Cardiac muscle cell (in vitro differentiated cells and primary cell): ENCODE measurements around the gene KIF18B. TPM values are rescaled to one million over a fixed set of nuclear protein-coding genes. Genes with fewer than 3 reads are reported as not detected.

ENCODE experiments used
- DNase-seq, 2 donors: peaks; one replicate each; pipeline versions ENCODE4 v3.0.0 to v3.0.0-alpha.2; 2010 to 2017; ENCODE audit warnings: low read depth in 1 of 2, low spot score in 1 of 2
- H3K27ac ChIP-seq: fragments of 200-600 bp; sonication (generic); 2 replicates; pipeline ENCODE4 v1.5.1; 2016
- H3K27me3 ChIP-seq: fragments of 200-600 bp; sonication (generic); 2 replicates; pipeline ENCODE4 v1.6.0; 2016; ENCODE audit warnings: control low read depth
- H3K36me3 ChIP-seq: fragments of 200-600 bp; sonication (generic); 2 replicates; pipeline ENCODE4 v1.5.1; 2016; ENCODE audit warnings: control low read depth
- H3K4me1 ChIP-seq: fragments of 200-600 bp; sonication (generic); 2 replicates; pipeline ENCODE4 v1.8.1; 2017; ENCODE audit warnings: low read depth, mild to moderate bottlenecking, mixed run types
- H3K4me3 ChIP-seq: fragments of 200-600 bp; sonication (generic); 2 replicates; pipeline ENCODE4 v1.5.1; 2016; ENCODE audit warnings: mild to moderate bottlenecking
- H3K9me3 ChIP-seq: fragments of 200-600 bp; sonication (generic); 2 replicates; pipeline ENCODE4 v1.5.1; 2017; ENCODE audit warnings: low read depth, mild to moderate bottlenecking, control low read depth
- polyA plus RNA-seq: library from polyadenylated mRNA; unstranded; fragments of >200 nt; fragmentation: Nextera tagmentation; extraction: Ambion mirVana; gene quantifications from 2 replicates; pipeline ENCODE4 v1.2.1, GENCODE V29; 2016
- total RNA-seq: library from RNA; depleted of rRNA; stranded (reverse); fragments of >200 nt; gene quantifications from 2 replicates; pipeline ENCODE4 v1.2.3, GENCODE V29; 2016
- TF ChIP-seq, protein P1 (sequence below): IDR thresholded peaks from 2 replicates; pipeline ENCODE4 v1.5.1; 2012; ENCODE audit warnings: low read depth, mild to moderate bottlenecking, low read length

The KIF18B gene
- total and polyA plus RNA-seq, 2 experiments from 2014 or later = 4.1 to 21.1 TPM

DNA sequence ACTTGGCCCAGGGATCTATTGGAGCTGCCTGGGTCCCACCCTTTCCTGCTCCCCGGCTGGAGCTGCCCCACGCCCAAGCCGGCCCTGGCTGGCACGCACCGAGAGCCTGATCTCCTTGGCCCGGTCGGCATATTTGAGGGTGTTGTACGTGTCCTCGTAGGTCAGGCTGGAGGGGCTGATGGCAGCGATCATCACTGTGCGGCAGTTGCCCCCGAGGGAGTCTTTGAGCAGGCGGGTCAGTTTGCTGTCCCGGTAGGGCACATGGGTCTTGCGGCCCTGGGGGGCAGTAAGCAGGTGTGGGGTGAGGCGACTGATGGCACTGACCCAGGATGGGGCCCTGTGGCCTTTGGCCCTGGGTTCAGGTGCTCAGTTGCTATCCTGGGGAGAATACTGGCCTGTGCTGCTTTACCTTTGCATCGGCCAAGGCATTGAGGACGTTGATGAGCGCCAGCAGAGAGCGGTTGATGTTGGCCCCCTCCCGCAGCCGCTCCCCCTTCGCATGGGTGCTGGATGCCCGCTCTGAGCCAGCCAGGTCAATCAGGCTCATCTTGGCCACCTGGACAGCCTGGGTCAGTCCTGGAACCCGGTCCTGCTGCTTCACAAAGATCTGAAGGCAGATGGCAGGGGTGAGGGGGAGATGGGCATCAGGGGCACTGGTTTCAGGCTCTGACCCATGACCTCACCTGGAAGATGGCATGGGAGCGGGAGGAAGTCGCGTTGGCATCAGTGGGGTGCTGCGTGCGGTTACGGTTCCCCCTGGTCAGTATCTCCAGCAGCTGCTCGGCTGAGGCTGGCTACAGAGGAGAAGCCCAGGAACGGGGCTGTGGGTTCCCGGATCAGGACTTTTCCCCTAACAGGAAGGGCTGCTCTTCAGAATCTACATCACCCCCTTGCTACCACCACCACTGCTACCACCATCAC is 13.5 kb downstream of the KIF18B start:
- TF ChIP-seq, protein P1, sequence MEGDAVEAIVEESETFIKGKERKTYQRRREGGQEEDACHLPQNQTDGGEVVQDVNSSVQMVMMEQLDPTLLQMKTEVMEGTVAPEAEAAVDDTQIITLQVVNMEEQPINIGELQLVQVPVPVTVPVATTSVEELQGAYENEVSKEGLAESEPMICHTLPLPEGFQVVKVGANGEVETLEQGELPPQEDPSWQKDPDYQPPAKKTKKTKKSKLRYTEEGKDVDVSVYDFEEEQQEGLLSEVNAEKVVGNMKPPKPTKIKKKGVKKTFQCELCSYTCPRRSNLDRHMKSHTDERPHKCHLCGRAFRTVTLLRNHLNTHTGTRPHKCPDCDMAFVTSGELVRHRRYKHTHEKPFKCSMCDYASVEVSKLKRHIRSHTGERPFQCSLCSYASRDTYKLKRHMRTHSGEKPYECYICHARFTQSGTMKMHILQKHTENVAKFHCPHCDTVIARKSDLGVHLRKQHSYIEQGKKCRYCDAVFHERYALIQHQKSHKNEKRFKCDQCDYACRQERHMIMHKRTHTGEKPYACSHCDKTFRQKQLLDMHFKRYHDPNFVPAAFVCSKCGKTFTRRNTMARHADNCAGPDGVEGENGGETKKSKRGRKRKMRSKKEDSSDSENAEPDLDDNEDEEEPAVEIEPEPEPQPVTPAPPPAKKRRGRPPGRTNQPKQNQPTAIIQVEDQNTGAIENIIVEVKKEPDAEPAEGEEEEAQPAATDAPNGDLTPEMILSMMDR = no peak
- no peak overlapping the region for H3K4me3 ChIP-seq
- no peaks in the 10 kb centered on the region for H3K4me1 ChIP-seq
- no peaks in the 10 kb centered on the region for H3K27me3 ChIP-seq
- no peak for DNase-seq
- no peak overlapping the region for H3K27ac ChIP-seq
- H3K9me3 ChIP-seq = no peaks in the 10 kb centered on the region
- no peaks in the 10 kb centered on the region for H3K36me3 ChIP-seq

DNA sequence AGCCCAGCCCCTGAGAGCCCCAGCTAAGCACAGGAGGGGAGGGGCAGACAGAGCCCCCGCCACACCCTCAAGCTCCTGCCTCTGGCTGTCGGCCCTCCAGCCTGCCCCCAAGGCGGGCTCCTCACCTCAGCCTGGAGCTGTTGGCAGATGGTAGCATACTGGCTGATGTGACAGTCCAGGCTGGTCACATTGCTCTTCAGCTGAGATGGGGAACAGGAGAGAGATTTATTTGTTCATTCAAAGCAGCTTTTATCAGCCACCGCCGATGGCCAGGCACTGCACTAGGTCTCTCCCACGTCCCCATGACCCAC is 14.8 kb downstream of the KIF18B start:
- Histone ChIP-seq H3K27ac (no peak overlapping the region), H3K4me3 (no peak overlapping the region), H3K27me3 (no peaks in the 10 kb centered on the region), H3K4me1 (no peaks in the 10 kb centered on the region), H3K36me3 (no peaks in the 10 kb centered on the region), H3K9me3 (no peaks in the 10 kb centered on the region)
- TF ChIP-seq, protein P1 = no peak
- no peak for DNase-seq

DNA sequence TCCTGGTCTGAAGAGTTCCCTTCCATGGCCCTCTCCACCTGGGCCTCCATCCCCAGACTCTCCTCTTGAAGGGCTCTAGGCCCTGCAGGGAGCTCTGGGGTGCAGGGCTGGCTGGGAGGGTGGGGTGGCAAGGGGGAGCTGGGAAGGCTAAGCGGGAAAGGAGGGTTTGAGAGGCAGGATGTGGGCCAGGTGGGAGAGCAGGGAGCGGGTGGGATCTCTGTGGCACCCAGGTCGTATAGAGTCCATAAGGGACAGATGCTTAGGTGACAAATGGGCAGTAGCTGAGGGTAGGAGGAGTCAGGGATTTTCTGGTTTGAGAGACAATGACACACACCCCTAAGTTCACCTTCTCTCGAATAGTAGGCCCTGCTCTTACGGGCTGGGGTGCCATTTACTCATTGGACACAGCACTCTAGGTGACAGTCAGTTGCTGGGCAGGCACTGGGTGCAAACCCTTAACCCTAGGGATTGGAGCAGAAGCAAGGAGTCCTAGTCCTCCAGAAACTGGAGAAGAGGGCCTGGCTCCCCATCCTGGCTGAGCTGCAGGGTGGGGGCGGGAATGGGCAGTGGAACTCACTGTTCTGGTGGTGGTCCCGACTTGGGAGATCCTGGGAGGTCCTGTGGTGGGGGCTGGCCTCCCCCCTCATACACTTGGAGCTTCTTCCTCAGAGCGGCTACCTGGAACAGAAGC is 15.3 kb downstream of the KIF18B start:
- H3K27me3 ChIP-seq = no peaks in the 10 kb centered on the region
- DNase-seq = no peak
- peaks cover under 1% of the 10 kb centered on the region for H3K36me3 ChIP-seq
- no peak overlapping the region for H3K27ac ChIP-seq
- H3K4me1 ChIP-seq = no peaks in the 10 kb centered on the region
- H3K4me3 ChIP-seq = no peak overlapping the region
- H3K9me3 ChIP-seq = no peaks in the 10 kb centered on the region
- TF ChIP-seq, protein P1 = no peak

DNA sequence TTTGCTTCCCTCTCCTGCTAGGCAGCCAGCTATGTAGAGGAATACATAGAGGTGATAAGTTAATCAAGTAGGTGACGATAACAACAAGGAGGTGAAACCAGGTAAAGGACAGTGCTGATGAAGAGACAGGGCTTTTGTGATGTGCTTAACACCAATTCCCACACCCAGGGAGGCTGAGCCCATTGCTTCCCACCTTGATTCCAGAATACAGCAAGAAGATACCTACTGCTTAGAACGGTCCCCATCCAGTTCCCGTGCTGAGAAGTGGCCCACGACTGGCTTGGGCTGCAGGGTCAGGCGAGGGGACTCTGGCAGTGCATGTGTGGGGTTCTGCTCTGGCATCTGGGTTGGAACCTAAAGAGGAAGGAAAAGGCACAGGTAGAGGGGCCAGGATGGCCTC is 16.2 kb downstream of the KIF18B start:
- Histone ChIP-seq H3K27ac (no peak overlapping the region), H3K9me3 (no peaks in the 10 kb centered on the region), H3K4me1 (no peaks in the 10 kb centered on the region), H3K4me3 (no peak overlapping the region), H3K36me3 (peaks cover 4% of the 10 kb centered on the region), H3K27me3 (no peaks in the 10 kb centered on the region)
- DNase-seq = no peak
- TF ChIP-seq, protein P1 = no peak

DNA sequence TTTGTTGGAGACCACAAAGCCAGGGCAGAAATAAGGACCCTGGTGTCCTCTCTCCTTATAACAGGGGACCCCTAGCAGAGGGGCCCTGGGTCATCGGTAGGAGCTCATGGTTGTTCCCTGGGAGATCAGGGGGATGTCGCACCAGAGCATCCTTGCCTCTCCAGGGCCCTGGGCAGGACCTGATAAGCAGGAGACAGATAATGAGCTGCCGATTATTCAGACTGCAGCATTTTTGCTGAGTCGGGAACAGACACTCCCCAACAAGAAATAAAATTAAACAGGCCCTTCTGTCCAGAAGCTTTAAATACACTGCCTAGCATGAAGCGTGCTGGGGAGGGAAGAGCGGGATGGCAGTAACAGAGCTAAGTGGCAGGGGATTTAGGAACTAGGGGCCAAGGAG is 16.9 kb downstream of the KIF18B start:
- Histone ChIP-seq H3K4me1 (no peaks in the 10 kb centered on the region), H3K27me3 (no peaks in the 10 kb centered on the region), H3K27ac (no peak overlapping the region), H3K4me3 (no peak overlapping the region), H3K9me3 (no peaks in the 10 kb centered on the region), H3K36me3 (peaks cover 4% of the 10 kb centered on the region)
- TF ChIP-seq, protein P1 = no peak
- DNase-seq = no peak
